Inferior parietal cortex (tissue), 1 donor: Measurements from ENCODE around the gene ABCB8.

ENCODE experiments used
- DNase-seq: peaks from one replicate; pipeline ENCODE4 v3.0.0-alpha.2; 2016; ENCODE audit errors: extremely low spot score

Gene ABCB8

GRCh38 chr7:151028131-151028947, at the start of gene ABCB8:
ABCB8 (plus strand) TSS chr7:151028450; CDS start chr7:151028516, 66 bp downstream.
- peak; percentile 99 for DNase-seq

GRCh38 chr7:150979713-150980390, 48.4 kb upstream of the ABCB8 start:
- no peak for DNase-seq

DNA sequence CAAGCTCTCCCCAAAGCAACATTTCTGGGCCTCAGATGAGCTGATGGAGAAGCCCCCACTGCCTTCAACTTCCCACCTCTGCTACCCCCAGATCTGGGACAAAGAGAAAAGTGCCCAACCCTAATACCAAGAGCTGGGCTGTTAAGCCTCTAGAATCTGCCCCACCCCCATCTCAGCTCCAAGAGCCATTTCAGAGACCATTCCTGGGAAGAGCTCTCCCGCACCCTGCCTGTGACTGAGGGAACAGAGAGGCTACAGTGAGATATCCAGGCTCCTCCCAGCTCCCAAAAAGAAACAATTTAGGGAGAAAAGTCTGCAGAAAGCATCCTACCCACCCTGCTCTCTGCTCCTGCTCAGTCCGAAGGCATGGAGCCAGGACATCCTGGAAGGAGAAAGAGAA, 47.6 kb upstream of the ABCB8 start:
- DNase-seq: no peak

GRCh38 chr7:150981644-150982043, 46.6 kb upstream of the ABCB8 start:
- DNase-seq: no peak

DNA sequence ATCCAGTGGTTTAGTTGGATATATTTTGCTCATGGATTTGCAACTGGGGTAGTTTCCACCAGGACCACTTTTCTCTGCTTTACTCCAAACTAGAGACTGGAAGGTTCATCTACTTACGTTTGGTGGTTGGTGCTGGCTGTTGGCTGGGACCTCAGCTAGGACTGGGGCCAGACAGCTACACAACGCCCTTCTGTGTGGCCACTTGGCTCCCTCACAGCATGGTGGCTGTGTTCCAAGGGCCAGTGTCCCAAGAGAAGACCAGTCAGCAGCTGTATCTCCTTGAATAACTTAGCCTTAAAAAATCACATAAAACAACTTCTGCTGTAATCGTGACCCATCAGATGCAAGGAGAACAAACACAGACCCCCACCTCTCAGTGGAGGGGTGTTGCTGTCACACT, 45.9 kb upstream of the ABCB8 start:
- DNase-seq: peak; percentile 89

GRCh38 chr7:150983893-150984368, 44.3 kb upstream of the ABCB8 start:
- DNase-seq: no peak

DNA sequence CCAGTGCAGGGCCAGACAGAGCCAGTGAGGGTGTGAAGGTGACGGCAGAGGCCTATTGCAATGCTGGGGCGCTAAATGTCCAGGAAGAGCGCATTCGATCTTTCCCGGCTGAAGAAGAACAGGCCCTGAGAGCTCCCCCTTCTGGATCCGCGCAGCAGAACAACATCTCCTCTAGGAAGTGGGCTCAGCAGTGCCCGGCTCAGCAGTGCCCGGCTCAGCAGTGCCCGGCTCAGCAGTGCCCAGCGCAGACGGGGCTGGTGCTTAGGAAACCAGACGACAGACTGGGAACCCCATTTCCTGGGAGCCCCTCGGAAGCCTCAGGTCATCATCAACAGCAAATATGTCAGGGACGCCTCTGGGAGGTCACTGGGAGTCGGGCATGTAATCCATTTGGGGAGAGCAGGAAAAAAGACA, 42.1 kb upstream of the ABCB8 start:
- no peak for DNase-seq

DNA sequence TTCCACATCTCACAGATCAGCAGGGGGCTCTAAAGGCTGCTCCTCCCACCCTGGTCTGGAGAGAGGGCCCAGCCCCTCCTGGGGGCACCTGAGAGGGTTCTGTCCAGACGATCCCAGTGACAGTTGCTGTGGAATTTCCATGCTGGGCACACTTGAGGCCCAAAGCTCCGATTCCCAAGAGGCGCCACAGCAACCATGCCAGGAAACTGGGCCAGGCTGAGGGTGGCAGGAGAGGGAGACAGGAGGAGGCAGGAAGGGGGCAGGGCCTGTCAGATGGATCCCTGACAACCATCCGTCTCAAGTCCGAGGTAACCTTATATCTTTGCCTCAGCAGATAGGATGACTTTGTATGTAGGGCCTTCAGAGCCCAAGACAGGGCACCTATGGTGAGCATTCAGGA, 41.7 kb upstream of the ABCB8 start:
- no peak for DNase-seq

GRCh38 chr7:150988230-150989226, 39.7 kb upstream of the ABCB8 start:
- peak; percentile 76 for DNase-seq

DNA sequence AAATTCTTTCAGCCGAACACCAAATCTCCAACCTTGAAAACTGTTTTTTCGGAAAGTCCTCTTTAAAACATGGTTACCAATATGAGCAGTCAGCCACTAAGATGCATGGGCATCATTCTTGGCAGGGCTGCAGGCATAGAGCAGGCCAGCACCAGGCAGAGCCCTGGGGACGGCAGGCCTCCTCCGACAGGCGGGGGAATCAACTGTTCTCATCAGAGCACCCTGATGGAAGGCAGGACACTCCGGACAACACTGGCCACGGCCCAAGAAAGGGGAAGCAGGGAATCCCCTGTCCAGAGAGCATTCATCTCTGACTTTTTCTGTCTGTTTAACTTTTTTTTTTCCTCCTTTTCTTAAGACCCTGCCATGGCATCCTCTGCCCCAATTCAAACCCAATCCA, 38.8 kb upstream of the ABCB8 start:
- DNase-seq: no peak

DNA sequence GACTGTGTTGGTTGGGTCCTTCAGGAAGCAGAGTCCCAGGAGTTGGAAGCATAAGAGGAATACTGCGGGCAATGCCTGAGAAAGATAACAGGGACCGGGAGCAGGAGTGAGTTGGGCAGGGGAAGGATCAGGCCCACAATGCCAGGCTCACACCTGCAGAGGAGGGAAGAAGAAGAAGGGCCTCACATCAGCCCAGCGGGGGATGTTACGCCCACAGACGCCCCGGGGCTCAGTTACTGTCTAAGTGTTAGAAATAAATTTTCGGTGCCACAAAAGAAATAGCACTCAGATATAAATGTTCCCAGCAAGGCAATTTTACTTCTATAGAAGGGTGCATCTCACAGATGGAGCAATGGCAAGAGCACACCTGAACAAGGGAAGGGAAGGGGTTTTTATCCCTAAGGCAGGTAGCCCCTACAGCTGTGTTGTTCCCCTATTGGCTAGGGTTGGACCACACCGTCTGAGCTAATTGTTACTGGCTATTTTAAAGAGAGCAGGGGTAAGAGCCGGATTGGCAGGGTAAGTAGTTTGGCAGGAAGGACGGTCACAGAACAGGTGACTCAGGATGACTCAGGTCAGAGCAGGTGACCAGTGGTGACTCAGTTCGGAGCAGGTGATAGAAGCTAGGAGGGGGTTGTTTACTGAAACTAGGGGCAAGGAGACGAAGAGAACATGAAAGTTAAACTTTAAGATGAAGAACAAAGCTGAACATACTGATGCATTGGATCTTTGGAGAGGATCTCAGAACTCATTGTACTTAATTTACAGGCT, 37.6 kb upstream of the ABCB8 start, which contains the start of gene NOS3:
Gene NOS3, plus strand, starts transcription at position 602 of the 771 bp plus-strand sequence. CDS start 2,787 bp downstream, outside the sequence.
- no peak for DNase-seq

GRCh38 chr7:150992051-150992640, 36.1 kb upstream of the ABCB8 start:
- DNase-seq: no peak

DNA sequence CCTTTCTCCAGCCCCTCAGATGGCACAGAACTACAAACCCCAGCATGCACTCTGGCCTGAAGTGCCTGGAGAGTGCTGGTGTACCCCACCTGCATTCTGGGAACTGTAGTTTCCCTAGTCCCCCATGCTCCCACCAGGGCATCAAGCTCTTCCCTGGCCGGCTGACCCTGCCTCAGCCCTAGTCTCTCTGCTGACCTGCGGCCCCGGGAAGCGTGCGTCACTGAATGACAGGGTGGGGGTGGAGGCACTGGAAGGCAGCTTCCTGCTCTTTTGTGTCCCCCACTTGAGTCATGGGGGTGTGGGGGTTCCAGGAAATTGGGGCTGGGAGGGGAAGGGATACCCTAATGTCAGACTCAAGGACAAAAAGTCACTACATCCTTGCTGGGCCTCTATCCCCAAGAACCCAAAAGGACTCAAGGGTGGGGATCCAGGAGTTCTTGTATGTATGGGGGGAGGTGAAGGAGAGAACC, 35.4 kb upstream of the ABCB8 start:
- no peak for DNase-seq

GRCh38 chr7:150993511-150993910, 34.7 kb upstream of the ABCB8 start:
- DNase-seq: no peak

GRCh38 chr7:150994141-150994837, 34.0 kb upstream of the ABCB8 start:
- DNase-seq: no peak

GRCh38 chr7:150994838-150995510, 33.3 kb upstream of the ABCB8 start:
- DNase-seq: no peak

- DNase-seq: no peak
These were observed 31.7 kb upstream of the ABCB8 start for GRCh38 chr7:150996376-150997074.

- DNase-seq: no peak
These were observed 31.2 kb upstream of the ABCB8 start for GRCh38 chr7:150997075-150997511.
